ENCODE measurements around the gene SYT1.

DNA sequence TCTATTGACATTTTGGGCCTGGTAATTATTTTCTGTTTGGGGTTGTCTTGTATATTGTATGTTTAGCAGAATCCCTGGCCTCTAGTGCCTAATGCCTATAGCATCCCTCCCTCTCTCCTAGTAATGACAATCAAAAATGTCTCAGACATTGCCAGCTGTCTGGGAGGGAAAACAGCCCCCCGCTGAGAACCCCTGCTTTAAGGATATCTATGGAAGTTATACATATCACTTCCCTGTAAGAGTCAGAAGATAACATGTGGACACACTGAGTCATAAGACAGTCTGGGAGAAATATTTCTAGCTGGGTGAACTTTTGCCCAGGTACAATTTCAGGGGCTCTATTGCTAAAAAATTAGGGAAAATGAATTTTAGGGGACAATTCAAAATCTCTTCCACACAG is 571.2 kb downstream of the SYT1 start:
- no peak for TF ChIP-seq CTCF (IDR thresholded peaks at IDR 0.05)
- TF ChIP-seq POLR2A (IDR thresholded peaks at IDR 0.05) = no peak
